NOMO-1 (cell line): ENCODE measurements around the gene PLXNA3.
A peak's percentile ranks its signal among the peaks of the same experiment; 100 is the strongest.

Experiments used
- DNase-seq, 2 experiments: peaks; one replicate each; lab custom pipeline; 2025; ENCODE audit not compliant: unreplicated experiment in 2 of 2; lab: John Stamatoyannopoulos, UW

PLXNA3 gene

DNA sequence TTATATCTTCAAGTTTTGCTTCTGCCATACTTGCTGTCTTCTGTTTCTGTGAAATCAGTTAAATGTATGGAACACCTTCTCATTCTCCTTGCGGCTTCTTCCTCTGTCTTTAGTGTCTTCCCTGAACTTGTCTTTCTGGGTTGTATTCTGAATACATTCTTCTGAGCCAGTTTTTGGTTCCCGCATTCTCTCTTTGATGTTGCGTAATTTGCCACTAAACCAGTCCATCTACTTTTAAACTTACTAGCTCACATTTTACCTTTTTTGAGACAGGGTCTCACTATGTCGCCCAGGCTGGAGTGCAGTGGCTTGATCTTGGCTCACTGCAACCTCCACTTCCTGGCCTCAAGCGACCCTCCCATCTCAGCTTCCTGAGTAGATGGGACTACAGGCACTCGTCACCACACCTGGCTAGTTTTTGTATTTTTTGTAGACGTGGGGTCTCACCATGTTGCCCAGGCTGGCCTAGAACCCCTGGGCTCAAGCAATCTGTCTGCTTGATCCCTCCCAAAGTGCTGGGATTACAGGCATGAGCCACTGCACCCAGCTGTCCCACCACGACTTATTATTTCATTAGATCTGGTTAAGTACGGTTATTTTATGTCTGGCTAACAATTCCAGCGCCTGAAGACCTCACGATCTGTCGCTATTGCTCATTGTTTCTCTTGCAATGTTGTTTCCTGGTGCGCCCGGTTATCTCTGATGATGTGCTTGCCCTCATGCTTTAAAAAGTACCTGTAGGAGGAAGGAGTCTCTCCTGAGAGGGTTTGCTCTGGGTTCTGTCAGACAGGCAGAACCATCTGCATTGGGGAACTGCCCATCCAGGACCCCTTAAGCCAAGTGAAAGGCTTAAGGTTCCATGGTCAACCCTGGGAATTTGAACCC lies 67.8 kb downstream of the PLXNA3 start:
- no peak for DNase-seq

GRCh38 chrX:154526901-154527675 lies 69.0 kb downstream of the PLXNA3 start:
- DNase-seq, result peak; percentile 70 to 72
